HG03469 (cell line): ENCODE results near the gene MYO1E.

Experiments
- ATAC-seq: cut with Tn5 transposase; IDR thresholded peaks from one replicate; pipeline ENCODE4 v1.9.1; 2021; ENCODE audit warnings: mild to moderate bottlenecking, moderate library complexity, moderate number of reproducible peaks; ENCODE audit not compliant: unreplicated experiment

Gene MYO1E

DNA sequence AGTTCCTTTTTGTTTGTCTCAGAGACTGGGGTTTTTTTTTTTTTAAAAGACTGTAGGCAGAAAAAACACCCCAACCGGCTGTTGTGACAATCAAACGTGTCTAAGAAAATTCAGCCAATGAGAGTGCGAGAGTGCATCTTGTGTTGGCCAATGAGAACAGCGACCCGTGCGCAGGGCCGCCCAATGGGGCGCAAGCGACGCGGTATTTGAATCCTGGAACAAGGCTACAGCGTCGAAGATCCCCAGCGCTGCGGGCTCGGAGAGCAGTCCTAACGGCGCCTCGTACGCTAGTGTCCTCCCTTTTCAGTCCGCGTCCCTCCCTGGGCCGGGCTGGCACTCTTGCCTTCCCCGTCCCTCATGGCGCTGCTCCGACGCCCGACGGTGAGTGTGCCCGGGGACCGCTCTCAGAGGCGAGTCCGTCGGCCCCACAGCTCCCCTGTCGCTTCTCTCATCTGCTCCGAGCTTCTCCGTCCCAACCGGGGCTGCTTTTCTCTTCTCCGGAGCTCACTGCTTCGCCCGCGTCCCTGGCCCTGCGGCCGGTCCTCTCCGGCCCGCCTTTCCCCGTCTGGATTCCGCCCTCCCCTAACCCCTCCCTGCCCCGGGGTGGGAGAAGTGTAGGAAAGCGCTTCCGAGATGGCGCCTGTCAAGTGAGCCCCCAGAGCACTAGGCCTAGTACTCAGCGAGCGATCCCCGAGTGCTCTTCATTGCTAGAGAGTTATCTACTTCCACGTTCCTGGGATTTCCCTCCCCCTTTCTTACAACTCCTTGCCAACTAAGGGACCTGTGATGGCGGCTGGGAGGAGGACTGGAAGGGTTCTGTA is 267.5 kb downstream of the MYO1E start, which contains the start of gene CCNB2:
TSS of gene CCNB2 (plus strand) at position 235 of the 821 bp plus-strand sequence. CDS start at position 358, 123 bp downstream.
- peak; percentile 94 for ATAC-seq

DNA sequence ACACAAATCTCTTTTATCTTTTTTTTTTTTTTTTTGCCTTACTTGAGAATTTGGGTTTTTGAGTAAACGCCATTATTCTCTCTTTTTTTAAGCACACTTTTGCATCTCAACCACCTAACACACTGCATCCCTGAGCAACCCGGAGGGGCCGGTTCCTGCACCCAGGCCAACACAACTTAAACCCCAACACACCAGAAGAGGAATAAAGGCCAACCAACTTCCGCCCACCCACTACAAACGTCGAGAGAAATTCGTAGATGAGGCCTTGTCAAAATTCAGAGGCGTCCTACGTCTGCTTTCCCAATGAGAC is 268.1 kb downstream of the MYO1E start:
- ATAC-seq = no peak

DNA sequence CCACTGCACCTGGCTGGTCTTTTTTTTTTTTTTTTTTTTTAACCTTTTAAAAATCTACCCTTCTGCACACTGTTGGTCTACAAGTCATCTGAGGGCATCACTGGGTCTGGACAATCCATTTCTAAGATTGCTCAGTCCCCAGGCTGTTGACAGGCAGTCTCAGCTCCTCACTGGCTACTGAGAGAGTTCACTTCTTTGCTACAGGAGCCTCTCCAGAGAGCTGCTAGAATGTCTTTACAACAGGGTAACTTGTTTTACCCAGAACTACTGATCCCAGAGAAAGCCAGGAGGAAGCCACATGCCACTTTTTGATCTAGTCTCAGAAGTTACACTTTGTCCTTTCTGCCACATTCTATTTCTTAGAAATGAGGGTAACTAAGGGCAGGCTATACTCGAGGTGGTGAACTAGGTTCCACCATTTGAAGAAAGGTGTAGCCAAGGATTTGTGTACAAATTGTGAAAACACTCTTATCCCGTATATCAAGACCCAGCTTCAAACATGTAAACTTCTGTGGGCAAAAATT is 273.4 kb downstream of the MYO1E start:
- ATAC-seq = no peak

DNA sequence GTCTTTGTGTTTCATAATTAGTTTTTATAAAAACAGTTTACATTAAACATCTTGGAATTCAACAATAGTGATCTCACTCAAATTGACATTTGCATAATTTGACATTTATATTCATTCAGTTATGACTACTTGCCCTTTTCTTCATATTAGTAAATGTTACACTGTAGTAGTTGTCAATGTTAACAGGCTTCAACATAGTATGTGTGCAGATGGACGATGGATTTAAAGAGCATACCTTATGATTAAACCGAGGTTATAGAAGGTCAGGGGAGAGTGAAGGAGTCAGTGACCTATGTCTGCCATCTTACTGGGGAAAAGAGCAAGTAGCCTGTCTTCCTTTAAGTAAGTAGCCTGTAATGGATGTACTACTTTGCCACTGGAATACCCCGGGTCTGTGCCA is 276.2 kb downstream of the MYO1E start:
- ATAC-seq = no peak

- ATAC-seq = no peak
Observed at GRCh38 chr15:59094077-59094476, 278.6 kb downstream of the MYO1E start.

DNA sequence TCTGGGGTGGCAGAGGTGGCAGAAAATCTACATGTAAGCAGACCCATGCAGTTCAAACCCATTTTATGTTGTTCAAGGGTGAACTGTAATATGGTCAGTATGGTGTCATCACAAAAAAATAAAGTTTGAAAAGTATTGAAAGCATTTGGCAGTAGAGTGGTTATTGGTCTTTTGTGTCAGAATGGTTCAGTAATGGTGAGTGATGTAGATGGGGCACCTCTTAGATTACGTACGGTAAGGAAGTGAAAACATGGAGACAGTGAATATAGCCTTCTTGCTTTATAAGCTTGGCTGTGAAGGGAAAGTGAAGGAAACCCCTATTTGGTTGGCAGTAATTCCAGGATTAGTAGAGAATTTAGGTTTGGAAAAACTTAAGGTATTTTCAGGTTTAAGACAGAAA is 284.9 kb downstream of the MYO1E start:
- no peak for ATAC-seq
